GM21381 (cell line): Measurements from ENCODE around the gene POMT2.
"Not testable (repeated sequence)": the region's sequence is repeated elsewhere in the genome, so short reads cannot be mapped to it uniquely, and the experiment has no call there.

ENCODE experiments used
- ATAC-seq: cut with Tn5 transposase; IDR thresholded peaks from one replicate; pipeline ENCODE4 v1.9.1; 2021; ENCODE audit warnings: mild to moderate bottlenecking, moderate library complexity; ENCODE audit not compliant: unreplicated experiment

Gene POMT2

DNA sequence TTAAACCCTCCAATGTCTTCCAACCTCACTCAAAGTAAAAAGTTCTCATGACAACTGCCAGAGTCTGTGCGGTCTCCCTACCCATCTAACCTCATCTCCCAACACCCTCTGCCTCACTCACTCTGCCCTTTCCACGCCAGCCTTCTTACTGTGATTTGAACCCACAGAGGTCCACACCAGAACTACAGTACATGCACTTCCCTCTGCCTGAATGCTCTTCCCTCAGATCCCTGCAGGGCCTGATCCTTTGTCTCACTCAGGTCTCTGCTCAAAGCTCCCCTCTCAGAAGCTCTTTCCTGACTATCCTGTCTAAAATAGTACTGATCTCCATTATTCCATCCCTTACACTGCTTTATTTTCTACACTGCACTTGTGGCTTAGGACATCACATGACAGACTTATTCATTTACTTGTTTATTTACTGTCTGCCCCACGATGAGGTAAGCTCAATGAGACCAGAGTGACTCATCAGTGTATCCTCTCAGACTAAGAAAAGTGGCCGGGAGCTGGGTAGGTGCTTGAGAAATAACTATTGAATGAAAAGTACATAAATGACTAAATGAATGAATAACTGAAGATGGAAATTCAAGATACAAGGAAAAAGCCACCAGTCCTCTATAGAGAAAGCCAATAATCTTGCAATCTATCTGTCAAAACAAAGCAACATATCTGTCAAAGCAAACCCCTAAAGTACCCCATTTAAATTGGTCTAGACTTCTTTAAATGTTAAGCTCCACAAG lies 17.1 kb downstream of the POMT2 start:
- peak; percentile 47 for ATAC-seq

DNA sequence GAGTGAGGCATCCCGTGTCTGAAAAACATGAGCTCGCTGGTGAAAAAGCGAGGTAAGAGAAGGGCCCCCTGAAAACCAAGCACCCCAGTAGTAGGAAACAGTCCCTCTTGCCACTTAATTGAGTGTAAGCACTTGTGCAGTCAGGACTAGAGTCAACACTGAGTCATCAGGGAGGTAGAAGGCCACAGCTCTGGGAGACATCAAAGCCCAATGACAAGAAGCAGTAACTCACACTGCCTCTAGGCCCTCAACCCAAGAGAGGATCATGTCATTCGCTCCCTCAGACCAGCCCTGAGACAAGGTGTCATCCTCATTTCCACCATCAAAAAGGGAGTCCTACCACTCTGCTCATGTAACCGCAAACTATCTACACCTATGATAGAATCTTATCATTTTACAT lies 17.8 kb downstream of the POMT2 start:
- no peak for ATAC-seq

DNA sequence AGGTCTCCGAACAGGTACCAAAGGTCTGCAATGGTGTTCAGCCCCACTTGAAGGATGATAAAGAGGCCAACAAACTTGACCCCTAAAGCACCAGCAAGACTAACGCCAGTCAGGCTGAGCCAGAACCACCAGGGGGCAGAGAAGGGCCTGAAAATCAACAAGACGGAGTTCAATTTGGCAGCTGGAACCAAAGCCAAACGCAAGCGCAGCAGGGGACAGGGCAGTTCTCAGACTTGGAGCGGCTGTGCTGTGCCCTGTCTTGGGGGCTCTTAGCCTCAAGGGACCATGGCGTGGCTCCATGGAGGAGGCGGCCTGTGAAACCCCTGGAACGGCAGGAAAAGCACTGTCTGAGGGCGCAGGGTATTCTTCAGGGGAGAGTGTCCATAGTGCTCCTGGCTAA lies 19.6 kb downstream of the POMT2 start:
- ATAC-seq: no peak

DNA sequence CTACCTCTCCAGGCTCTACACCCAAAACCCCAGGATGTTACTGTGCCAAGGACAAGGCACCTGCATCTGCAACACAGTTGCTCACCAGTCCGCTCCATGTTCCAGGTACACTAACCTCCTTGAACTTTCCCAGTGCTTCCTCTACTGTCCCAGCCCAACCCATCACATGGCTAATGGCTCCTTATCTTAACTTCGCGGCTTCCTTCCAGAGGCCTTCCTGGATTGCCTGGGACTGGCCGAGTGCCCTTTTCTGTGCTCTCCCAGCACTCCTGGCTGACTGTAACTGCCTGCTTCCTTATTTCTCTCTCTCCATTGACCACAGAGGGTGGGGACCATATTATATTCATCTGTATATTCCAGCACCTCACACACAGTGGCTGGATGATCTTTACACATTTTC lies 20.9 kb downstream of the POMT2 start:
- no peak for ATAC-seq

DNA sequence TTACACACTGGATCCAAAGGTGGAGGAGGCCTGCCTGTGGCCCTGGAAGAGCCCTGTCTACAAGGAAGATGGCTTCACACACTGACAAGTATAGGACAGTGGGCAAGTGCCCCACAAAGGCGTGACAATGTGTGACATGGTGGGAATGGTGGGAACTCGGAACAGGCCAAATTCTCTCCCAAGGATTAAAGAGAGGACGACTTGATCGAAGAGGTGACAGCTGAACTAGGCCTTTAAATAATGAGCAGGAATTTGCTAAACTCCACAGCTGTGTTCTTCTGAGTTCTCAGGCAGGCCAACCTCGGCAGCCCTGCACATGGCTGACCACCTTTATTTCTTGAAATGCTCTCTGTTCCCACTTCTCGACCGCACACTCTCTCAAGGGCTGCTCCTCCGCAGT lies 23.8 kb downstream of the POMT2 start:
- no peak for ATAC-seq

DNA sequence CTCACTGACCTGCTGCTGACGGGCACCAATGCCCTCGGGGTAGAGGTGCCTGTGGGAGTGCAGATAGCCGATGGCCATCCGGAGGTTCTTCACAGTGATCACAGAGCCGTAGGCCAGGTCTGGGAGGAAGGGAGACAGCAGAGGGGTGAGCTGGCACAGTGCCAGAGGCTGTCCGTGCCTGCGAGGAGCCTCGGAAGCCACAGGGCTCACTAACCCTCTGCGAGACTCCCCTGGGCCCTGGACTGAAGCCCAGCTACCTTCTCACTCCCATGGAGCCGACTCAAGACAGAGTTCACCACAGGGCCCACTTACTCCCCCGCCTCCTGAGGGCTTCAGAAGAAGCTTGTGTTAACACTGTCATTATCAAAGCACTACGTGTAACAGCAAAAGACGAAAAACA lies 24.5 kb downstream of the POMT2 start:
- ATAC-seq: no peak

DNA sequence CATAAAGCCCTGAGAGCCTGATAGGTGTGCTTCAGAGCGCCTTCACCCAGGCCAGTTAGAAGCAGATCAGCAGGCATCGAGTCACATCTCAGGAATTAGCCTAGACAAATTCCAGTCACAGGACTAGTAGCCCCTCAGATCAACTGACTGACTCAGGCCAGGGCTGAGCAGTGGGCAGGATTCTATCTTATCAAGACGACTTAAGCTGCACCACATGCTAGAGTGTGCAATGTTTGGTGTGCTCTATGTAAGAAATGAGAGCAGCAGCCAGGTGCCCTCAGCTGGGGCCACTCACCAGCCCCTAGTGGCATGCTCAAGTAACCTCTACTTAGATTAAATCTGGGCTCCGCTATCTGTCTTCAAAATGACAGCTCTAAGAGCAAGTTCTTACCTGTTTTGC lies 30.0 kb downstream of the POMT2 start:
- ATAC-seq: no peak

DNA sequence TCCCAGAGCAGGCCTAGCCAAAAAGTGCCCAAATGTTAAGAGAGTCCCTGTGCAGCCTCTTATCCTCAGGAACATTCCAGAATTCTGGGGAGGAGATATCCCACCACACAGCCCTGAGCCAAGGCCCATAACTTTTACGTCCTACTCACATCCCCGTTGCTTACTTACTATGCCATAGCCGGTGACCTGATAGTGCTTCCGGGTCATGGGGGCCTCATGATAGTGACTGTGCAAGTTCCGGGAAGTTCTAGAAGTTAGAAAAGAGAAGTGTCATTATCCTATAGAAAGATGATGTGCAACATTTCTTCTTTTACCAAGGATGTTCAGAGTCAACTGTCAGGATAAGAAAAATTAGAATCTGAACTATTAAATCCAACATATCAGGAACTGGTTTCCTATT lies 34.1 kb downstream of the POMT2 start:
- no peak for ATAC-seq

DNA sequence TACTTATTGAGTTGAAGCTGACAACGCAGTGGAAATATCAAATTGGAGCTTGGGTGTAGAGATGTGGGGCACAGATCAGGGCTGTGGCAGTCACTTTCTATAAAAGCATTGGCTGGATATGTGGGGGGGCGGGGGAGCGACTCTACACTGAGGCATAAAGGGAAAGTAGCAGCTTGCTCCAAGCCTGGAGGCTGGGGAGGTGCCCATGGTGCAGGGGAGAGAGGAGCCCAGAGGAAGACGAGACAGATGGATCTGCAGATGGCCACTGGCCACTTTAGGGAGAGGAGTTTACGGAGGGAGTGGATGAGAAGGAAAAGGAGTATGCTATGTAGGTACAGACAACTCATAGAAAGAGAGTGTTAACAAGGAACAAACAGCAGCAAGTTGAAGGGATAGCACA lies 36.2 kb downstream of the POMT2 start:
- ATAC-seq: no peak

DNA sequence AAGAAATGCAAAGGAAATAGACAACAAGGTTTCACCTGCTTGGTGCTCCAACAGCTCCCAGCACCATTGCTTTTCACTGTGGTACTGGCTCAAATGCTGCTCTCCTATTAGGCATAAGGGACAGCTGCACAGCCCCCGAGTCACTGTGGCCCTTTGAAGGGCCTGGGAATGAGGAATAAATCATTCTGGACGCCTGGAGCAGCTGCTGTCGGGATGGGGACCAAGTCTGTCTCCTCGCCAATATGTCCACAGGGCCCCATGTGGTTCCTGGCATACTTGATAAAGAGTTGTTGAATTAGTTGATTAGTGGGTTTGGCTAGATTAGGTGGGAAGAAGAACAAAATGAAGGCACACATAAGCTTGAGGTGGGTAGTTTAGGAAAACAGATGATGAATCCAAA lies 36.6 kb downstream of the POMT2 start:
- no peak for ATAC-seq

DNA sequence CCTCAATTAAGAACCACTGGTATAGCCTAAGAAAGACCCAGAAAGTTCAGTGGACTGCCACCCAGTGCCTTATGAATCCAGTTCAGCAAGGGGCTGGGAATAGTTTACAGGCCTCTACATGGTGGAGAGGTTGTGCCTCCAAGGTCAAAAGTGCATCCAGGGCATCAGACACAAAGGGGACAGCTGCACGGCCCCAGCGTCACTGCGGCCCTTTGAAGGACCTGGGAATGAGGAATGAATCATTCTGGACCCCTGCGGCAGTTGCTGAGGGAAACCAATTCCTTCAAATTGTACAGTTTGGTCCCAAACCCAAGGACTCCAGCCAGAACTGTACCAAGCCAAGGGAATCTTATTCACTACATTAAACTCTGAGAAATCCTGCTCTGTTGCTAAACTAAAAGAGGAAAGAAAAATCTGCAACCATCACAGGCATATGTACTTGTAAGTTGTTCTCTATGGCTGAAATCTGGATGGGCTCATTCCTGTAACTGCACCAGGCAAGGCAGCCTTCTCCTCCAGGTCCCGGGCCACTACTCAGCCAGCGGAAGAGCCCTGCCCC lies 38.8 kb downstream of the POMT2 start:
- no peak for ATAC-seq

DNA sequence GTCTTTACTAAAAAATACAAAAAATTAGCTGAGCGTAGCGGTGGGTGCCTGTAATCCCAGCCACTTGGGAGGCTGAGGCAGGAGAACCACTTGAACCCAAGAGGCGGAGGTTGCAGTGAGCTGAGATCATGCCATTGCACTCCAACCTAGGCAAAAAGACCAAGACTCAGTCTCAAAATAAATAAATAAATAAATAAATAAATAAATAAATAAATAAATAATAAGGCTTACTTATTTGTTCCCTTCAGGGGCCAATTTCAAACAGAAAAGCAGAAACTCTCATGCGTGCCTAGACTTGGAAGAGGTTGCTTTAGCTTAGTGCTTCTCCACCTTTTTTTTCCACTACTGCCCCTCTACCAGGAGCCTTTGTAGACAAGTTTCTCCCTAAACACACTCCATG lies 39.8 kb downstream of the POMT2 start:
- ATAC-seq: not testable (repeated sequence)

DNA sequence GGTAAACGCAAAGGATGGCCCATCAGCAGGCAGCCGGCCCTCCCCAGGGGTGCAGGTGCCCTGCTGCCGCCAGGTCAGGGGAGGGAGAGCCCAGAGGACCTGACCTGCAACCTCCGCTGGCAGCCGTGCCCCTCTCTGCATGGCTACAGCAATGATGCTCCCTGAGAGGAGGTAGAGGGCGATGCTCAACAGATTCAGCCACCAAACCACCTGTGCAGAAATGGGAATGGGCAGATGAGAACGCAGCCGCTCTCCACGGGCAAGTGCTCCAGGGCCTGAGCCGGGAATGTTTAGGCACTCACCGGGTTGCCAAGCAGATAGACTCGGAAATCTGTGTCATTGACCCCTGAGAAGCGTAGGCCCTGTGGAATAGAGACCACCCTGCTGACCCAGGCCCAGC lies 41.0 kb downstream of the POMT2 start:
- no peak for ATAC-seq

DNA sequence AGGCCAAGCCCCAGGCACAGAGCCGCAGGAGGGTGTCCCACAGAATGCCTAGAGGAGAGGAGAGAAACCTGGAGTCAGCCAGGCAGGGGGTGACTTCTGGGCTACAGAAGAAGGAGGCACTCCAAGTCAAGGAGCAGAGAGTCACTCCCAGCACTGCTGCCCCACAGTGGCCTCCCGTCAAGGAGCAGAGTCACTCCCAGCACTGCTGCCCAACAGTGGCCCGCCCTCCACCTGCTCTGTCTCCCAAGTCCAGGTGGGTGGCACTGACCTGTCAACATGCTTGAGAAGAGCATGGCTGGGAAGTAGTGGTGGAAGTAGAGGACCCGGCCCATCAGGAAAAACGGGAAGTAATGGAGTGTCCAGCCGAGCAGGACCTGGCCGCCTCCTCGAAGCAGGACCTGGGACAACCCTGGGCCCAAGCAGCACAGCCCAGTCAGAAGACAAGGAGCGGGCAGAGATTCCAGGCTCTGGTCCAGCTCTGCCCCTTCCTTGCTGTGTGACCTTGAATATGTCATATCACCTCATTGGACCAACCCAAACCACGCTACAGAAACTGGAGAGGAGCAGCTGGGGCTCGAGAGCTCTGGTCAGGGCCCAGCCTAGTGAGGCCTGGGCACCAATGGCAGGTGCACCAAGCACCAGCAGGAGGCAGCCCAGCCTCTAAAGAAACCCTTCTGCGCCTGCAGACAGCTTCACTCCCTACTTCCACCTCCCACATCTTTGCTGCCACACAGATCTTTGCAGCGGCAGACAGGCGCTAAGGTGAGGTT lies 42.0 kb downstream of the POMT2 start:
- no peak for ATAC-seq

DNA sequence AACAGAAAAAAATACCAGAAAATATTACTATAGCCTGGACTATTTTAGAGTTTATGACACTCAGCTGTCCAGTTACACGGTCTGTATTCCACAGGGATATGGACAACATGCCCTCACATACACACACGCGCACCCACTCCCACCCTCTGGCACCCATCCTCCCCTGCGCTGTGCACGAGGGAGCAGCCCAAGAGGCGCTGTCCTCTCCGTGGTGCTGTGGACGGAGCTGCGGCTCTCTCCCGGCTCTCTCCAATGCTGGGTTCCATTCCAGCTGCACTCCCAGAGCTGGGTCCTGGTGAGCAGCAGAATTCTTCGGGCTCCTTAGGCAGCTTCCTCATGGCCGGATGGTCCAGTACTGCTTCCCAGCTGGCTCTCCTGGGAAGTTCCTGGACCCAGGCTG lies 43.7 kb downstream of the POMT2 start:
- no peak for ATAC-seq

DNA sequence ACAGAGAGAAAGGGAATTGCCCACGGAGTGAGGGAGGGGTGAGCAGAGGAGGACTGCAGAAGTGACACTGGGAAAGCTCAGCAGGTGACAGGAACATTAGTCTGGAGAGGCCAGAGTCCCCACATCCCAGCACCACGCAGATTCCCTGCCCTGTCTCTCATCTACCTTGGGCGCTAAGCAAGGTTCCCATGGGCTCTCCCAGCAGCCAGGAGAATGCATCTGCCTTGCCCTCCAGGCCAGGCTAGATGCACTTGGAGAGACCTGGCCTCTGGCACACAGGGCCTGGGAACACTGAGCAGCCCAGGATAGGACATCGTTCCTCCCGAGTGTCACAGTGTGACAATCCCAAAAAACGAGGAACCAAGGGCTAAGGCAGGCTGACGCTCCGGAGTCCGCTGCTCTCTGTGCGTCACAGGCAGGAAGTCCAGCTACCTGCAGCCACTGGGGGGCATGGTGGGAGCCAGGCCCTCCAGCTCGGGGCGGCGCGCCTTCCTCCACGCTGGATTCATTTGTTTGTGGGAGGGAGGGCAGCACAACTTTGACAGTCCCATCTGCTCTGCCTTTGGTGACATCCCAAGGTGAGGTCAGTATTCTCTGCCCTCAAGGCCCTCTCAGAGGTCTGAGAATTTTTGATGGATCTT lies 44.3 kb downstream of the POMT2 start:
- no peak for ATAC-seq

DNA sequence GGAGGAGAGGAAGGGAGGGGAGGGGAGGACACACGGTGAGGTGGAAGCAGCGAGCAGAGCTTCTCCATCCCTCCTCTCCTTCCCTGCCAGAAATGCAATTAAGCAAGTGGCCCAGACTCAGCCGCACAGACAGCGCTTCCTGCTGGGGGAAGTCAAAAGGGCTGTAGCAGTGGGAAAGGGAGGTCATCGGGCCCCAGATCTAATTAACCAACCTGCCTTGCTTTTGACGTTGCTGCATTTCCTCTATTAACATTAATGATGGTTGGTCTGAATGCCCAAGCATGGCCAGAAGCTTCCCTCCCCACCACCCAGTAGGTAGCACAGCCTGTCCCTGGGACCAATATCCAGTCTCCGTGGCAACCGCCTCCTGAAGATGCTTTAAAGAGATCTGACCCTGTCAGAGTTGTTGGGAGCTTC lies 45.1 kb downstream of the POMT2 start:
- ATAC-seq: no peak

DNA sequence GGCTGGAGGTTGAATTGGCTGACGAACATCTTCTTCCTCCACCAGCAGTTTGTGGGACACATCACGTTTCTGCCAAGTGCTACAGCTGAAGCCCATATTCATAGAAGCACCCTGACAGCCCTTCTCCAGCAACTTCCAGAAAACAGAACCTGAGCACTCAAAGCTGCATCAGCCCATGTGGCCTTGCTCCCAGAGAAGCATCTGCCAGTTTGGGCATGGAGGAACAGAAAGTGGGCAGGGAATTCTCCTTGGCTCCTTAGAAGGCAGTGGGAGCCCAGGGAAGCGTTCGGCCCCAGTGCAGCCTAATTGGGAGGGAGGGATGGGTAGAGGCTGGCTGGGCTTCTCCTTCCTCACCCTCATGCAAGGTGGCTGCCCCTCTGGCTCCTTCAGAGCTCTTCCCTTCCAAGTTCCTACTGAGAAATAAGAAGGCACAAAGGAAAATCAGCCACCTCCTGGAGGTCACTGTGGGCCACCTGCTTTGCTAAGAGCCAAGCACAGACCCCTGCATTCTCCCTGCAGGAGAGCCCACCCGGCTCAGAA lies 45.6 kb downstream of the POMT2 start:
- ATAC-seq: no peak

DNA sequence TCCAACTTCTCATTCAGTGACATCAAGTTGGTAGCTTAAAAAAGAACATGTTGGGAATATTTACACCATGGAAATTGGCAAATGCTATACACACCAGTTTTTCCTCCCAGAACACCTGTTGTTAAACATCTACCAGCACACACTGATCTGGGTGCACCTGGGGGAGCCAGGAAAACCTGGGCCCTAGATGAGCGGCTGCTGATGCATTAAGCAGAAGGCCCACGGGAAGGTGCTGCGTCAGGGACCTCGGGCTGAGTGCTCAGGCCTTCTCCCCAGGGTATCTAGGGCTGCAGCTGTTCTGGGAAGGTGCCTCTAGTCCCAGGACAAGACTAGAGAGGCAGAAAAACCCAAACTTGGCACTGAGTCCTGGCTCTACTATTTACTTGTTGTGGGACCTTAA lies 46.9 kb downstream of the POMT2 start:
- ATAC-seq: no peak

DNA sequence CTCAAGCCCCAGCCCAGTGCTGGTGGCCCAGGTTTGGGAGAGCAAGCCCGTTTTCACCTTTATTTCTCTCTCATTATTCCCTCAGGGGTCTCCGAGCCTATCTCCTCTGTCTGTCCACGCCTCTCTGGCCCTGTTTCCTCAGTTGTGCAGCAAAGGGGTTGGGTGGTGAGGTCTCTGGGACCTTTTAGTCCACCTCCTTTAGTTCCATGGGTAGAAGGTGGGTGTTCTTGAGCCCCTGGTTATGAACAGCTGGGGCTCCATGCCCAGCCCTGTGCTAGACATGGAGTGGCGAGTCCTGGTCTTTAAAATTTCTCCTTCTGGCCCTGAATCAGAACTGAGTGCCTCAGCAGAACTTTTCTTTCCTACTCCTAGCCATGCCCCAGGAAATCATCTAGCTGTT lies 48.4 kb downstream of the POMT2 start:
- ATAC-seq: no peak

DNA sequence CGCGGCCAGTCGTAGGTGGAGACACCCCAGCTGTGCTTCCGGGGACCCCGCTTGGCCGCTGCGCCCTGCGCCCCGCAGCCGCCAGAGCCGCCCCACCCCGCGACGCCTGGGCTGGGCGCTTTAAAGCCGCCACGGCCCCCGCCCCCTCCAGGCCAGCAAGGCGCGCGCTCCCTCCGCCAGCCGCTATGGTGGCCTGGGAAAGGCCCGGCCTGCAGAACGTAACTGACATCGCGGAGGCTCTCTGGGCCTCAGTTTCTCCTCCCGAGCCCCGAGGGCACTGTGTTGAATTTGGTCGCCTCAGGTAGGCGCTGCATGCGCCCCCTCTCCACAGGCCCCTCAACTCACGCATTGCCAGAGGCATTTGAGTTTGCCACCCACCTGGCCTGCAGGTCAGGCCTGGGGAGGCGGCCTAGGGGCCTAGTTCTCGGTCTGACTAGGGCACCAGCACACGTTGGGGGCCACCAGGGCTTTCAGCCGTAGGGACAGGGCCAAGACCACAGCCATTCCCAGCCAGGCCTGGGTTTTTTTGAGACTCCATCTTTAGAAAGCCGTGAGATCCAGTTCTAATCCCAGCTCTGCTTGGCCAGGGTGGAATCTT lies 49.5 kb downstream of the POMT2 start, which contains the start of gene NGB:
Gene NGB, minus strand, starts transcription at position 94 of the 598 bp plus-strand sequence. CDS start 269 bp downstream, outside the sequence.
- ATAC-seq: no peak
